Measurements from ENCODE around the gene OR13C2.
"Not testable (repeated sequence)": the region's sequence is repeated elsewhere in the genome, so short reads cannot be mapped to it uniquely, and the experiment has no call there.

OR13C2 gene, protein sequence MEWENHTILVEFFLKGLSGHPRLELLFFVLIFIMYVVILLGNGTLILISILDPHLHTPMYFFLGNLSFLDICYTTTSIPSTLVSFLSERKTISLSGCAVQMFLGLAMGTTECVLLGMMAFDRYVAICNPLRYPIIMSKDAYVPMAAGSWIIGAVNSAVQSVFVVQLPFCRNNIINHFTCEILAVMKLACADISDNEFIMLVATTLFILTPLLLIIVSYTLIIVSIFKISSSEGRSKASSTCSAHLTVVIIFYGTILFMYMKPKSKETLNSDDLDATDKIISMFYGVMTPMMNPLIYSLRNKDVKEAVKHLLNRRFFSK

DNA sequence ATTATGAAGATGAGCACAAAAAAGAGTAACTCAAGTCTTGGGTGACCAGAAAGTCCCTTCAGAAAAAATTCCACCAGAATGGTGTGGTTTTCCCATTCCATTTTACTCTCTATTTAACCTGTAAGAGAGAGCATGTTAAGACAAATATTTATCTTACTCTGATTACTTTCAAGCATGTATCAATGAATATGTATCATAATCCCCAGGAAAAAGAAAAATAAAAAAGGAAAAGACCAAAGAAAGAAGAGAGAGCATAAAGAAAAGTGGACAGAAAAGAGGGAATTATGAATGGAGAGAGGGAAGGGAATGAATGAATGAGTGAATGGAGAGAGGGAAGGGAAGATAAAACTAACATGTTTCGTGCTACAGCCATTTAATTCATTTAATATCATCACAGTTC lies at the start of gene OR13C2:
OR13C2 (minus strand) TSS at position 101 of the 400 bp plus-strand sequence; CDS start at position 101, 0 bp downstream.
- H3K4me3 ChIP-seq (ENCODE audit: low read depth, low read length): not testable (repeated sequence)

DNA sequence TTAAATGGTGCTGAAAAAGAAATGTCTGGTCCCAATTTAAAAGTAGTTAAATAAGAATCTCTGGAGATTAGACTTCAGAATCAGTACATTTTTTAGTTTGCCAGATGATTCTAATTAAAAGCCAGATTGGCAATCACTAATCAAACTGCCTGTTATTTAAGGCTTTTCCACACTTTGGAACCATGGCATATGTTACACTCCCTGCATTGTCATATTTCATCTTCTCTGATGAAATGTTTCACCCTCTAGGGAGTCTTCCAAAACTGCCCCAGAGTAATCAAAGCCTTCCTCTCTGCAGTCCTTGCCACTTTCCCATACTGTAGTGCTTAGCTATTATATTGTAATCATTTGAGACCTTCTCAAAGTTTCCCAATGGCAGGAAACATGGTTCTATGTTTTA lies 30.0 kb upstream of the OR13C2 start:
- H3K4me3 ChIP-seq (ENCODE audit: low read depth, low read length): no peak overlapping the region
- TF ChIP-seq, protein P1, sequence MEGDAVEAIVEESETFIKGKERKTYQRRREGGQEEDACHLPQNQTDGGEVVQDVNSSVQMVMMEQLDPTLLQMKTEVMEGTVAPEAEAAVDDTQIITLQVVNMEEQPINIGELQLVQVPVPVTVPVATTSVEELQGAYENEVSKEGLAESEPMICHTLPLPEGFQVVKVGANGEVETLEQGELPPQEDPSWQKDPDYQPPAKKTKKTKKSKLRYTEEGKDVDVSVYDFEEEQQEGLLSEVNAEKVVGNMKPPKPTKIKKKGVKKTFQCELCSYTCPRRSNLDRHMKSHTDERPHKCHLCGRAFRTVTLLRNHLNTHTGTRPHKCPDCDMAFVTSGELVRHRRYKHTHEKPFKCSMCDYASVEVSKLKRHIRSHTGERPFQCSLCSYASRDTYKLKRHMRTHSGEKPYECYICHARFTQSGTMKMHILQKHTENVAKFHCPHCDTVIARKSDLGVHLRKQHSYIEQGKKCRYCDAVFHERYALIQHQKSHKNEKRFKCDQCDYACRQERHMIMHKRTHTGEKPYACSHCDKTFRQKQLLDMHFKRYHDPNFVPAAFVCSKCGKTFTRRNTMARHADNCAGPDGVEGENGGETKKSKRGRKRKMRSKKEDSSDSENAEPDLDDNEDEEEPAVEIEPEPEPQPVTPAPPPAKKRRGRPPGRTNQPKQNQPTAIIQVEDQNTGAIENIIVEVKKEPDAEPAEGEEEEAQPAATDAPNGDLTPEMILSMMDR (IDR thresholded peaks at IDR 0.05; ENCODE audit: borderline replicate concordance, insufficient read depth, low read depth, low read length): no peak

DNA sequence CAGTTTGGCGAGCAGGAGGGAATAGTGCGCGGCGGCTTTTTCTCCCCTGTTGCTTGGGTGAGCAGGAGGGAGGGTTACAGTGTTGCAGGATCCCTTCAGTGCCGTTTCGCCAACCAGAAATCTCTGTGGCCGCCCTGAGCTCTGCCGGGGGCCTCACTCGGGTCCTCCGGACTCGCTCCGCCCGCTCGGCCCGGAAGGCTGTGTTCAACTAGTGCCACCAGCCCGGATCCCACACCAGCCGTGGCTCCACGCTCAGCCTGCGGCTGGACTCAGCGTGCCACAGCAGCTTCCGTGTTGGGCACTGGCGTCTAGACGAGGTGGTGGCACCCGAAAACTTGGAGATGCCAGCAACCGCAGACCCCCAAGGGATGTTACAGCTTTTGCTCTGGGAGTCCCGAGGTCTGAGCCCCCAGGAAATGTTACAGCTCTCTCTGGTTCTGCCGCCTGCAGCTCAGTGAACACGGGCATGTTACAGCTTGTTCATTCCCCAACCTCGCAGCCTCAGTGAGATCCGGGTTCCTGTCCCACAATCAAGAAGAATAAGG lies 28.6 kb upstream of the OR13C2 start:
- TF ChIP-seq, protein P1 (IDR thresholded peaks at IDR 0.05; ENCODE audit: borderline replicate concordance, insufficient read depth, low read depth, low read length): no peak
- no peak overlapping the region for H3K4me3 ChIP-seq (ENCODE audit: low read depth, low read length)

DNA sequence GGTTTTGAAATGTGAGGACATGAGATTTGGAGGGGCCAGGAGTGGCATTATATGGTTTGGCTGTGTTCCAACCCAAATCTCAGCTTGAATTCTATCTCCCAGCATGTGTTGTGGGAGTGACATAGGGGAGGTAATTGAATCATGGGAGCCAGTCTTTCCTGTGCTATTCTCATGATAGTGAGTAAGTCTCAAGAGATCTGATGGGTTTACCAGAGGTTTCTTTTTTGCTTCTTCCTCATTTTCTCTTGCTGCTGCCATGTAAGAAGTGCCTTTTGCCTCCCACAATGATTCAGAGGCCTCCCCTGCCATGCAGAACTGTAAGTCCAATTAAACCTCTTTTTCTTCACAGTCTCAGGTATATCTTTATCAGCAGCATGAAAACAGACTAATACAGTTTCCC lies 20.5 kb upstream of the OR13C2 start:
- H3K4me3 ChIP-seq (ENCODE audit: low read depth, low read length): not testable (repeated sequence)

DNA sequence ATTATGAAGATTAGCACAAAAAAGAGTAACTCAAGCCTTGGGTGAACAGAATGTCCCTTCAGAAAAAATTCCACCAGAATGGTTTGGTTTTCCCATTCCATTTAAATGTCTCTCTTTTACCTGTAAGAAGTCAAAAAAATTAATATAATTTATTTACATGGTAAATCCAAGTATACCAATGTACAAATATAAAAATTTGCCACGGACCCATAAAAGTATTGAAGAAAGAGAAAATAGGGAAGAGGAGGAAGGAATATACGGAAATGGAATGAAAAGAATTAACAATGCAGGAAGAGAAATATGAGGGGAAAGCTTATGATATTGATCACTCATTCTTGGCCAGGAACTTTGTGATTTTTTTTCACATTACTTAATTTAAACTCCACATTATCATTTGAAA lies 12.7 kb upstream of the OR13C2 start, which contains the start of gene OR13C9:
OR13C9 (minus strand) TSS at position 101 of the 400 bp plus-strand sequence; CDS start at position 101, 0 bp downstream.
- TF ChIP-seq, protein P1 (IDR thresholded peaks at IDR 0.05; ENCODE audit: borderline replicate concordance, insufficient read depth, low read depth, low read length): no peak

DNA sequence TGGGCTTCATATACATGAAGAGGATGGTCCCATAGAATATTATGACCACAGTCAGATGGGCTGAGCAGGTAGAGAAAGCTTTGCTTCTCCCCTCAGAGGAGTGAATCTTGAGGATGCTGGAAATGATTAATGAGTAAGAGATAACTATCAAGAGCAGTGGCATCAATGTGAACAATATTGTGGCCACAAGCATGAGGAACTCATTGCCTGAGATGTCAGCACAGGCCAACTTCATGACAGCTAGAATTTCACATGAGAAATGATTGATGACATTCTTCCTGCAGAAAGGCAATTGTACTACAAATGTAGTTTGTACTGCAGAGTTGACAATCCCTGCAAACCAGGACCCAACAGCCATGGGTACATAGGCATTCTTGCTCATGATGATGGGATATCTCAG lies 12.0 kb upstream of the OR13C2 start:
- TF ChIP-seq, protein P1 (IDR thresholded peaks at IDR 0.05; ENCODE audit: borderline replicate concordance, insufficient read depth, low read depth, low read length): no peak
- no peak overlapping the region for H3K4me3 ChIP-seq (ENCODE audit: low read depth, low read length)

More for the DNA sequence above, 12.7 kb upstream of the OR13C2 start, which contains the start of gene OR13C9:
- H3K4me3 ChIP-seq (ENCODE audit: low read depth, low read length): no peak within 1 kb of the TSS

DNA sequence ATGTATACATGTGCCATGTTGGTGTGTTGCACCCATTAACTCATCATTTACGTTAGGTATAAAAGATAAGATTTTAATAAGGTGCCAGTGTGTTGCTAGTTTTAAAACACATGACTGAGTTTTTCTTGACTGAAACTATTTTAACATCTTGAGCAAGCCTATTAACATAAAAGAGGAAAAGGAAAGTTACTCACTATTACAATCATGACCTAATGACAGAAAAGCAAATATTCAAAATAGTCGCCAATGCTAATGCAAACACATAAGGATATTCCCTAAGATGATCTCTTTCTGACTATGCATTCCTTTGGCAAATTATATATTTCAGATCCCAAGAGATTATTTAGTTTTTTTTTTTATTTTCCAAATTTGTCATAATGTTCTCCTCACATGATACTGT lies 5.8 kb upstream of the OR13C2 start:
- TF ChIP-seq, protein P1 (IDR thresholded peaks at IDR 0.05; ENCODE audit: borderline replicate concordance, insufficient read depth, low read depth, low read length): no peak
- no peak overlapping the region for H3K4me3 ChIP-seq (ENCODE audit: low read depth, low read length)

DNA sequence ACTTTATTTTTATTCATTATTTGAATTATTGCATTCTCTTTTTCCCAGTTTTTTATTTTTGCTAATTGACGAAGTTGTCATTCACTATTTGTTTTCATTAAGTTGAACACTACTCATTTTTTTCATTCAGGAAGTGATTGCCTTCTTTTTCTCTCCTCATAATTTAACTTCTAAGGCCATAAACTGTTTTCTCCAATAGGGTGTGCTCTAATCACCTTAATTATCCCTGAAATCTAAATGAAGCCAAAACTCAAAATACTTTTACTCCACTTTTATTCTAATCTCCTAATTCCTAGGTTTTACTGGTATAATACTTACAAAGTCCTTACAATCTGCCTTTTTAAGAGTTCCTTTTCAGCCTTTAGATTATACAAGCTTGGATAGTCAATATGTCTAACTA lies 2.9 kb upstream of the OR13C2 start:
- TF ChIP-seq, protein P1 (IDR thresholded peaks at IDR 0.05; ENCODE audit: borderline replicate concordance, insufficient read depth, low read depth, low read length): no peak

More for the DNA sequence above, 2.9 kb upstream of the OR13C2 start:
- H3K4me3 ChIP-seq (ENCODE audit: low read depth, low read length): no peak overlapping the region
